Measurements from ENCODE around the gene PAPPA. TPM values are rescaled to one million over a fixed set of nuclear protein-coding genes. Genes with fewer than 3 reads are reported as not detected.

PAPPA gene
- total and polyA plus RNA-seq, 2 of the 8 experiments (the other 6 are each of a cell fraction or from before 2014, with no cell fraction given): 0.18 to 0.63 TPM

DNA sequence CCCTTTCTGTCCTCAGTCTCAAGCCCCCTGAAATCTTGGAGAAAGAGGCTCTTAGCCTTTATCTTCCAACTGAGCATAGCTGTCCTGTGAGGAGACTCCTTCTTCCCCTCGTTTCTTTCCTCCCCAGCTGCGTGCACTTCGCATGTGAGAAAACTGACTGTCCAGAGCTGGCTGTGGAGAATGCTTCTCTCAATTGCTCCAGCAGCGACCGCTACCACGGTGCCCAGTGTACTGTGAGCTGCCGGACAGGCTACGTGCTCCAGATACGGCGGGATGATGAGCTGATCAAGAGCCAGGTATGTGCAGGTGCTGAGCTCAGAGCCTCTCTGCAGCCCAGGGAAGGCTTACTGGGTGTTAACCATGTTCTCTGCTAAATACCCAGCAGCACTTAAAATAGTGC, 190.8 kb downstream of the PAPPA start:
- H3K4me1 ChIP-seq (replicated peaks in 1 of 4; ENCODE audit: control insufficient read depth in 3 of 4, insufficient read depth in 4 of 4, low read length in 3 of 4): peaks cover 0 to 8% (median 4%) of the 10 kb centered on the region in 4 experiments; a peak in 5 of 7 replicates
- H3K18ac ChIP-seq (ENCODE audit: extremely low read depth, low read length): no peak overlapping the region
- TF ChIP-seq SUZ12 (IDR thresholded peaks at IDR 0.05; ENCODE audit: low read length): no peak
- TF ChIP-seq KDM5A (IDR thresholded peaks at IDR 0.05; ENCODE audit: low read length): no peak
- TF ChIP-seq KDM1A (IDR thresholded peaks at IDR 0.05; ENCODE audit: borderline replicate concordance, low read length): no peak
- no peak for TF ChIP-seq POLR2AphosphoS5 (IDR thresholded peaks at IDR 0.05; ENCODE audit: low read depth, low read length)
- TF ChIP-seq TEAD4 (IDR thresholded peaks at IDR 0.05; ENCODE audit: low read depth, low read length): no peak
- no peak for TF ChIP-seq CTBP2 (IDR thresholded peaks at IDR 0.05; ENCODE audit: borderline replicate concordance, insufficient read depth, insufficient read length, low read length)
- TF ChIP-seq SP4 (IDR thresholded peaks at IDR 0.05; ENCODE audit: low read length): no peak
- TF ChIP-seq KDM4A (IDR thresholded peaks at IDR 0.05; ENCODE audit: low read depth, low read length, severe bottlenecking): no peak
- no peak for TF ChIP-seq NRF1 (IDR thresholded peaks at IDR 0.05; ENCODE audit: low read depth, low read length)
- no peak for TF ChIP-seq EP300 (IDR thresholded peaks at IDR 0.05; ENCODE audit: borderline replicate concordance in 1 of 2, low read depth in 2 of 2, low read length in 2 of 2)
- TF ChIP-seq, protein P1, sequence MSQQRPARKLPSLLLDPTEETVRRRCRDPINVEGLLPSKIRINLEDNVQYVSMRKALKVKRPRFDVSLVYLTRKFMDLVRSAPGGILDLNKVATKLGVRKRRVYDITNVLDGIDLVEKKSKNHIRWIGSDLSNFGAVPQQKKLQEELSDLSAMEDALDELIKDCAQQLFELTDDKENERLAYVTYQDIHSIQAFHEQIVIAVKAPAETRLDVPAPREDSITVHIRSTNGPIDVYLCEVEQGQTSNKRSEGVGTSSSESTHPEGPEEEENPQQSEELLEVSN (IDR thresholded peaks at IDR 0.05): no peak
- no peak overlapping the region for H3K4me2 ChIP-seq (ENCODE audit: insufficient read depth in 1 of 2, low read depth in 2 of 2, low read length in 2 of 2)
- no peaks in the 10 kb centered on the region for H3K79me2 ChIP-seq (ENCODE audit: control insufficient read depth in 1 of 2, insufficient read depth in 2 of 2, low read length in 2 of 2)
- no peak overlapping the region for H2BK15ac ChIP-seq (ENCODE audit: low read length)
- WGBS, 2 experiments (ENCODE audit: extremely low coverage in 1 of 2, insufficient coverage in 1 of 2, insufficient read length in 1 of 2, insufficient replicate concordance in 2 of 2, low coverage in 1 of 2, low lambda C conversion rate in 2 of 2, missing lambda C conversion rate in 1 of 2): 91% methylated on average over 10 of the region's 10 CpGs; no CpG with 5 or more reads in 1 of the 2 experiments
- POLR2A ChIA-PET (ENCODE audit: partially characterized antibody): no interaction called here
- no peak for FAIRE-seq
- H2BK120ac ChIP-seq (replicated peaks; ENCODE audit: low read depth, low read length): no peak overlapping the region
- no peak overlapping the region for H2AFZ ChIP-seq (ENCODE audit: low read length)
- no peak overlapping the region for H3K23ac ChIP-seq (ENCODE audit: insufficient read length)
- H3K9ac ChIP-seq (replicated peaks in 1 of 4; ENCODE audit: extremely low read depth in 1 of 4, low read depth in 3 of 4, low read length in 3 of 4): no peak overlapping the region
- H3K79me1 ChIP-seq (ENCODE audit: low read depth, low read length): no peaks in the 10 kb centered on the region
- H4K5ac ChIP-seq (ENCODE audit: insufficient read length, low read depth, low read length): no peak overlapping the region
- H2BK20ac ChIP-seq (ENCODE audit: low read length): no peak overlapping the region
- CTCF ChIA-PET (ENCODE audit: partially characterized antibody): interaction anchor here (0.6 to 2.6 kb wide), 6 partner anchors 8 to 147 kb away, joined by 3 to 17 read pairs (median 4); no protein-coding TSS in a partner anchor
- no peak overlapping the region for H2AK5ac ChIP-seq (ENCODE audit: low read depth, low read length)
- no peaks in the 10 kb centered on the region; the same call in 1 of the 2 replicates for H3K23me2 ChIP-seq (ENCODE audit: low read depth, low read length)
- H3K4me3 ChIP-seq (ENCODE audit: extremely low read depth in 1 of 4, insufficient read depth in 2 of 4, low read depth in 3 of 4, low read length in 4 of 4): no peak overlapping the region
- H3K4ac ChIP-seq (replicated peaks; ENCODE audit: insufficient read length, low read depth, low read length): no peak overlapping the region
- peaks cover 2 to 30% (median 21%) of the 10 kb centered on the region in 4 experiments; a peak in 5 of 7 replicates for H3K27me3 ChIP-seq (replicated peaks in 1 of 4; ENCODE audit: control insufficient read depth in 3 of 4, extremely low read depth in 1 of 4, insufficient read depth in 3 of 4, low read length in 3 of 4)
- DNase-seq (ENCODE audit: low read depth in 1 of 2, low spot score in 2 of 2): no peak
- H2BK12ac ChIP-seq (ENCODE audit: low read depth, low read length): no peak overlapping the region
- no peak overlapping the region for H3K14ac ChIP-seq (ENCODE audit: insufficient read length)
- H4K8ac ChIP-seq (ENCODE audit: extremely low read depth, insufficient read depth, low read length): no peak overlapping the region
- H3K56ac ChIP-seq (replicated peaks; ENCODE audit: insufficient read length, low read depth, low read length): no peak overlapping the region
- no peak overlapping the region for H2BK5ac ChIP-seq (ENCODE audit: low read depth, low read length)
- H3K27ac ChIP-seq (ENCODE audit: low read depth, low read length): no peak overlapping the region
- H4K20me1 ChIP-seq (replicated peaks in 1 of 2; ENCODE audit: control insufficient read depth in 1 of 2, insufficient read depth in 2 of 2, low read length in 2 of 2): no peaks in the 10 kb centered on the region
- H3K9me3 ChIP-seq (ENCODE audit: insufficient read depth in 2 of 2, low read depth in 1 of 2, low read length in 1 of 2): no peaks in the 10 kb centered on the region
- no peak overlapping the region for H4K91ac ChIP-seq (replicated peaks; ENCODE audit: insufficient read length, low read length)
- H3K36me3 ChIP-seq (ENCODE audit: control insufficient read depth in 2 of 4, insufficient read depth in 4 of 4, low read length in 3 of 4): no peaks in the 10 kb centered on the region

Data from H1 (cell line).